ENCODE measurements around the gene MYO5B. TPM values are rescaled to one million over a fixed set of nuclear protein-coding genes. Genes with fewer than 3 reads are reported as not detected.
"Not testable (repeated sequence)": the region's sequence is repeated elsewhere in the genome, so short reads cannot be mapped to it uniquely, and the experiment has no call there.

MYO5B gene
- total RNA-seq, result 1 to 10 TPM; 1.2 to 1.4 TPM
- long read RNA-seq, donor 1, result 0 reads
- long read RNA-seq, donor 2, result 0 reads

DNA sequence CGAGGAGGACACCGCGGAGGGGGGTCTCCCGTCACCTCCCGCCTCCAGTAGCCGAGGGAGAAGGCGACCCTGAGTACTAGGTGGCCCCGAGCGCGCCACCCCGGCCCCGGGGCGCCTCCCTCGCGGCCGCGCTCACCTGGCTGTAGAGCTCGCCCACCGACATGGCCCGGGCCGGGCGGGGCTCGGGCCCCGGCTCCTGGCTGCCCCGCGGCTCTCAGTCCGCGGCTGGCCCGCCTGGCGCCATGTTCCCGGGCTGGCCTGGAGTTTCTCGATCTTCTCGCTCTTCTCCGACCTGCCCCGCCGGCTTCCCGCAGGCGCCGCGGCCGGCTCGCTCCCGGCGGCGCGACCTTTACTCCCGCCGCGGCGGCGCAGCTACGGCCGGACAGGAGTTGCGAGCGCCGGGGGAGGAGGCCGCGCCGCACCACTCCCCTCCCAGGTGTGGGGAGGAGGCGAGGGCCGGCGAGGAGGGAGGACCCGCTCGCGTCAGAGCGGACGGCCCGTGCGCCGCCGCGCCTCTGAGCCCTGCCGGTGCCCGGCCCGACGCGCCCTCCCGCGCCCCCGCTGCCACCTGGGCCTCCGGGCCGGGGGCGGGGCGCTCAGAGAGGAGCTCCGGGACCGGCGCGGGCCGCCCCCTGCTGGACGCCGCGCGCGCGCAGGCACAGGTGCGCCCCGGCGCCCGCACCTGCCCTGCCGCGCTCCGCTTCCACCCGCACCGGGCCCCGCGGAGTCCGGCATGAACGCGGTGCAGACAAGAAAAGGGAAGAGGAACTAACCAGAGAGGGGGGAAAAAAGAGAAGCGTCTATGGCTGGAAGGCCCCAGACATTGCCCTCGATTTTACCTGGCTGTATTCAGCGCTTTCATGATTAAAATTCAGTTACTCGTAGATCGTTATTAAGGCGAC lies at the start of gene MYO5B:
MYO5B (minus strand) TSS at position 517 of the 902 bp plus-strand sequence; CDS start at position 163, 354 bp downstream.
- intact Hi-C loops (cut with DNase I), result no loop called here
- DNase-seq (ENCODE audit: low spot score), result no peak

GRCh38 chr18:50241768-50242167 lies 46.8 kb upstream of the MYO5B start:
- intact Hi-C loops (cut with DNase I); DNase-seq (ENCODE audit: low spot score): not testable (repeated sequence)

DNA sequence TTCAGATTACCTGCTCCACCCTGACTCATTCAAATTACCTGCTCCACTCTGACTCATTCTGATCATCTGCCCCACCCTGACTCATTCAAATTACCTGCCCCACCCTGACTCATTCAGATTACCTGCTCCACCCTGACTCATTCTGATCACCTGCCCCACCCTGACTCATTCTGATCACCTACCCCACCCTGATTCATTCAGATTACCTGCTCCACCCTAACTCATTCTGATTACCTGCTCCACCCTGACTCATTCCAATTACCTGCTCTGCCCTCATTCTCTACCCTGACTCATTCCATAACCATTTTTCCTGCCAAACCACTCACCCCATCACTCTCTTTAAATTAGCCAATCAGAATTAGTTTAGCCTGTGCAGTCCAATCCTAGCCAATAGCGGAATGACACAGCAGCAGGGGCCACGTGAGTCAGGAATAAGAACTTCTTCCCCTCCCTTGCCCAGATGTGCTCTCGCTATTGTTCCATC lies 45.2 kb upstream of the MYO5B start:
- DNase-seq (ENCODE audit: low spot score), result no peak

DNA sequence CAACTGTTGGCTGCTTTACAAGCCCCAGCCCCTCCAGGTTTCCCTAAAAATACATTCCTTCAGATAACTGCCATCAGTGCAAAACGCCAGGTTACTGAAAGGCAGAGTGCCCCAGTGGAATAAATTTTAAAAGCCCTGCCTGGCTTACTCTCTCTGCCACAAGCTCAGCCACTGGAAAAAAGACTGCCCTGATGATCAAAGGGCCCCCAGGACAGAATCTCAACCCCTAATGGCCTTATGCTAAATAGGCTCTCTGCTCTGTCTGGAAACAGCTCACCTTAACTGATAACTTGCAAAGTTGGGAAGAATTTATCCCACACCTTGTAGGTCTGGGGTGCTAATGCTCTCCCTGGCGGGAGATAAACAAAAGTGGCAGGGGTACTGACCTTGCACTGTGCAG lies 37.5 kb upstream of the MYO5B start:
- no peak for DNase-seq (ENCODE audit: low spot score)
- intact Hi-C loops (cut with DNase I), result no loop called here

More for the DNA sequence above, 45.2 kb upstream of the MYO5B start:
- intact Hi-C loops (cut with DNase I), result no loop called here

GRCh38 chr18:50231621-50232020 lies 36.7 kb upstream of the MYO5B start:
- intact Hi-C loops (cut with DNase I), result no loop called here
- DNase-seq (ENCODE audit: low spot score), result no peak

GRCh38 chr18:50220249-50220648 lies 25.3 kb upstream of the MYO5B start:
- DNase-seq (ENCODE audit: low spot score); intact Hi-C loops (cut with DNase I): not testable (repeated sequence)

GRCh38 chr18:50218432-50219197 lies 23.7 kb upstream of the MYO5B start:
- intact Hi-C loops (cut with DNase I), result no loop called here
- no peak for DNase-seq (ENCODE audit: low spot score)

DNA sequence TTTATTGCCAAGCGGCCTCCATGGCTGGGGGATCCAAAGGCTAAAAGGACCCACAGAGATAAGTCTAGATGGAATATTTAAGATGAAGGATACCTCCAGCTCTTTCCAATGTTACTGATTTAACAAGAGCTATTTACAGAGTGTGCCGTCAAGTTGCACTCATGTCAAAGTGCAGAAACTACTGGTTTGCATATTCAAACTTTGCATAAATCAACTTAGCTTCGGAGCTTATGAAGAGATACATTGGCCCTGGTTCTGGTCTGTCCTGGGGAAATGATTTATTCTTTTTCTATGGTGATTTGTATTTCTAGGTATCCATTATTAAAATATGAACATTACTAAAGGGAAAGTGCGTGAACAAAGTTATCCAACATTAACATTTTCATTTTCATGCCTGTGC lies 14.4 kb upstream of the MYO5B start:
- intact Hi-C loops (cut with DNase I), result no loop called here
- no peak for DNase-seq (ENCODE audit: low spot score)

DNA sequence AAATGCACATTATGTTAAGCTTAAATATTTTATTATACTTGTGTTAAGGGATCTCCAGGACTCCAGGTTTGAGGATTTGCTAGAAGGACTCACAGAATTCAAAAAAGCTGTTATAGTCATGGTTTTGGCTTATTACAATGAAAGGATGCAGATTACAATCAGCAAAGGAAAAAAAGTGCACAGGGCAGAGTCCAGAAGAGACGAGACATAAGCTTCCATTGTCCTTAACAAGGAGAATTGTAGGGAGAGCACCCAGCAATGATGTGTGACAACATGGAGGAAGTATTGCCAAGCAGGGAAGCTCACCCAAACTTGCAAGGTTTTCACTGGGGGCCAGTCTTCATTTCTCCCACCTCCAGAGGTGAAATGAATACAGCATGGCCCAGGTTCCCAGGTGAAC lies 12.8 kb upstream of the MYO5B start:
- intact Hi-C loops (cut with DNase I), result no loop called here
- DNase-seq (ENCODE audit: low spot score), result no peak

DNA sequence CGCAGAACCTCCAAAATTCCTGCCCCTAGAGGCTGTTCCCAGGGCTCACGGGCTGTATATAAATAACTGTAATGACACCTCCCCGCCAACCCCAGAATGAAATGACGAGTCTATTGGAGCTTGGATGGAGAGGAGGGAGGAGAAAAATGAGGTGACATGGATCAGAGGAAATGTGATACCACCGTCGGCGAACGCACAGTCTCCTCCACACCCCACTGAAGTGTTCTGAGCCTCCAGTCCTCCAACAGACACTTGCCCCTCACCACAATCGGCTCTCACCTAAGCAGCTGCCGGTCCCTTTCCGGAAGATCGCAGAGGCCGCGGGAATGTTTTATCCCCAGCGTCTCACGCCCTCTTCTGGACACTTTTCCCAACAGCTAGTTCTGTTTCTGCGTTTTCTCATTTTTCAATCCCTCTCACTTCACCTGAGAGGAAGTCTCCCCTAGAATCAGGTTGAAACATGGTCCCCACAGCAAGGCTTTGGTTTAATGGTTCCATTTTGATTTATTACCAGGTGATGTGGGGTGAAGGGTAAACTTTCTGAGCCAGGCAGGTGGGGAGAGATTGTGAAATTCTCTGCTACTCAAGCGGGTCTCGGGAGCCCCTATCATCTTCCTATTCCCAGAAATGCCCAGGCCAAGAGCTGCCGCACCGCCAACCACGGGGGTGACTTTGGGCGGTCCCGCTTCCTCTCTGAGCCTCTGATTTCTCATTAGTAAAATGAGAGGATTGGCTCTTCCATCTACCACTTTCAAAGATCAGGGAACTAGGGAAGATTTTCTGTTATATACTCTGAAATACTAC lies 9.1 kb upstream of the MYO5B start:
- intact Hi-C loops (cut with DNase I), result no loop called here

GRCh38 chr18:50201476-50202018 lies 6.6 kb upstream of the MYO5B start:
- no peak for DNase-seq (ENCODE audit: low spot score)
- intact Hi-C loops (cut with DNase I), result no loop called here

More for the DNA sequence above, 9.1 kb upstream of the MYO5B start:
- DNase-seq (ENCODE audit: low spot score), result peak; percentile 66

DNA sequence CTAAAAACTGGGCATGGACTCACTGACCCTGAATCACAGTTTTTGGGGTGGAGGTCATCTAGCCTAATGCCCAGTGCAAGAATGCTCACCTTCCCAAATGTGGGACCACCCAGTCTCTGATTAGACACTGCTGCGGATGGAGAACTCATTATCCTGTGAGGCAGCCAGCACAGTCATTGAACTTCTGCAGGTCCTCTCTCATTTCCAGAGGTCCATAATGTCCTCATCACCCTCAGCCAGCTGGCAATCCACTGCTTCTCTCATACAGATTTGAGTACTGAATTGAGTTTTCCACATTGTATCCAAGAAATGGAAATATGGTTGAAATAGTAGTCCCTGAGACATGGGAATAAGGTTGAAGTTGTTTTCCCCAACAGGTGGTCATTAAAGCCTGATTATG lies 5.0 kb upstream of the MYO5B start:
- intact Hi-C loops (cut with DNase I), result no loop called here
- no peak for DNase-seq (ENCODE audit: low spot score)

GRCh38 chr18:50199346-50199855 lies 4.5 kb upstream of the MYO5B start:
- no peak for DNase-seq (ENCODE audit: low spot score)
- intact Hi-C loops (cut with DNase I), result no loop called here

DNA sequence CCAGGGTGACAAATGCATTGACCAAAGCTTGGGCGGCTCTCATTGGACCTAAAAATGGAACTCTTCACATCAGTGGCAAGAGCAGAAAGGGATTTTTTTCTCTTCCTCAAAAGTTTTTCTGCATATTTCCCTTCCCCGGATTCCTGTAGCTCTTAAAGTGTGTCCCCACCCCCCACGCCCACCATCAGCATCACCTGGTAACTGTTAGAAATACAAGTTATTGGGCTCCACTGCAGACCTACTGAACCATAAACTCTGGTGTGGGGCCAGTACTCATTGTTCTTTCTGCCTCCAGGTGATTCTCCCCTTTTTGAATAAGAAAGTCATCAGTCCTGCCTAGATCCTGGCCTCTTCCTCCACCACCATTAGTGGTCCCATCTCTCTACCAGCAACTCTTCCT lies 1.3 kb upstream of the MYO5B start:
- no peak for DNase-seq (ENCODE audit: low spot score)
- intact Hi-C loops (cut with DNase I), result no loop called here

GRCh38 chr18:50195689-50196088 lies 742 bp upstream of the MYO5B start:
- intact Hi-C loops (cut with DNase I), result no loop called here

GRCh38 chr18:50193796-50194630 lies 934 bp downstream of the MYO5B start:
- DNase-seq (ENCODE audit: low spot score), result no peak
- intact Hi-C loops (cut with DNase I), result no loop called here

More at GRCh38 chr18:50195689-50196088, 742 bp upstream of the MYO5B start:
- DNase-seq (ENCODE audit: low spot score), result no peak

DNA sequence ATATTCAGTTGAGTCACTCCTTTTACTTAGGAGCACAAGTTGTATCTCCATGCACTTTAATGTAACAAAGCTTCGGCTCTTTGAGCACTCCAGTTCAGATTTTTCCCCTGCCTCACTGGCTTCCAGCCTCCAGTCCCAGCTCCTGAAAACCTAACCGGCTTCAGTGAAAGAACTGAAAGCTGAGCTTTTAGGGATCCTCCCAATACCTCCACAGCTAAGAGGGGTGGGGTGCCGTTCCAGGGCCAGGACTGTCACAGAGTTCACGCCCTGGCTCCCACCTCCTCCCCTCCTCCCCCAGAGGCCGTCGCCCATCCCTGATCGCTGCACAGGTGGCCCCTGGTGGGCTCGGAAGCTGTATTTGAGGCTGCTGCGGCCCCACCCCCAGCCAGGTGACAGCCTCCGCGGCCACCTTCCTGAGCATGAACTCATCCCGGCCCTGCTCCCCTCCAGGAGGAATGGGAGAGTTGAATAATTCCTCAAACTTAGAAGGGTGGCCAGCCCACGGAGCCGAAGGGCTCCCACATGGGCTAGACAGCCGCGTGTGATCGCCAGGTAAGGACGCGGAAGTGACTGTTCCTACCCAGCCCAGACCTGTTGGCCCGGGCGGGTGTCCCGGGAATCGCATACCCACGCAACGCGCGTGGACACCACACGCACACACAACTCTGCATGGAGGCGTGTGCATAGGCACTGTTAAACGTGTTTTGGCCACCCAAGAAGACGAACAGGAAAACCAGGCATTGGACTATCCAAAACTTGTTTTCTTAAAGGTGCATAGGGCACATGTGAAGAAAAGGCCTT lies 1.8 kb downstream of the MYO5B start:
- intact Hi-C loops (cut with DNase I), result no loop called here
- no peak for DNase-seq (ENCODE audit: low spot score)

All from posterior vena cava (tissue), 2 donors.